ACHN (cell line): ENCODE data around the gene MARVELD2.
A peak's percentile ranks its signal among the peaks of the same experiment; 100 is the strongest.
"Not testable (repeated sequence)": the region's sequence is repeated elsewhere in the genome, so short reads cannot be mapped to it uniquely, and the experiment has no call there.

Experiments used
- DNase-seq: peaks from one replicate; pipeline ENCODE4 v3.0.0-alpha.2; 2015
- in situ Hi-C: cut with HindIII; loops from 2 replicates; pipeline ENCODE4 v1.10.0; 2017; ENCODE audit warnings: low sequenced_read_pairs, low pct_ligation_motif_present, low pct_unique_long_range_greater_than_20kb

The MARVELD2 gene

GRCh38 chr5:69435276-69435884, 20.5 kb downstream of the MARVELD2 start:
- DNase-seq, in situ Hi-C loops: not testable (repeated sequence)

GRCh38 chr5:69444127-69444754, 29.3 kb downstream of the MARVELD2 start:
- in situ Hi-C loops = no loop called here
- DNase-seq = no peak

GRCh38 chr5:69449511-69449910, 34.6 kb downstream of the MARVELD2 start:
- in situ Hi-C loops = no loop called here

GRCh38 chr5:69450116-69450515, 35.2 kb downstream of the MARVELD2 start:
- DNase-seq = peak; percentile 50
- in situ Hi-C loops = no loop called here

More at GRCh38 chr5:69449511-69449910, 34.6 kb downstream of the MARVELD2 start:
- no peak for DNase-seq

- DNase-seq, in situ Hi-C loops: not testable (repeated sequence)
Measured at GRCh38 chr5:69450527-69450926, 35.6 kb downstream of the MARVELD2 start.

GRCh38 chr5:69451941-69452647, 37.2 kb downstream of the MARVELD2 start:
- no peak for DNase-seq
- in situ Hi-C loops = no loop called here

GRCh38 chr5:69453487-69453886, 38.6 kb downstream of the MARVELD2 start:
- DNase-seq, in situ Hi-C loops: not testable (repeated sequence)

GRCh38 chr5:69454460-69455249, 39.7 kb downstream of the MARVELD2 start:
- in situ Hi-C loops = no loop called here
- DNase-seq = no peak

GRCh38 chr5:69455428-69455988, 40.6 kb downstream of the MARVELD2 start:
- DNase-seq, in situ Hi-C loops: not testable (repeated sequence)

GRCh38 chr5:69462170-69462569, 47.3 kb downstream of the MARVELD2 start:
- in situ Hi-C loops = no loop called here
- DNase-seq = no peak

GRCh38 chr5:69466375-69466774, 51.5 kb downstream of the MARVELD2 start:
- in situ Hi-C loops, DNase-seq: not testable (repeated sequence)

GRCh38 chr5:69467442-69468225, 52.7 kb downstream of the MARVELD2 start:
- DNase-seq = no peak
- in situ Hi-C loops = no loop called here

GRCh38 chr5:69468631-69469030, 53.7 kb downstream of the MARVELD2 start:
- DNase-seq = no peak
- in situ Hi-C loops = no loop called here

GRCh38 chr5:69471516-69471915, 56.6 kb downstream of the MARVELD2 start:
- in situ Hi-C loops, DNase-seq: not testable (repeated sequence)

- DNase-seq, in situ Hi-C loops: not testable (repeated sequence)
Measured at GRCh38 chr5:69472535-69473143, 57.7 kb downstream of the MARVELD2 start.

- DNase-seq = no peak
- in situ Hi-C loops = no loop called here
Measured at GRCh38 chr5:69477170-69477569, 62.3 kb downstream of the MARVELD2 start.

GRCh38 chr5:69478296-69478695, 63.4 kb downstream of the MARVELD2 start:
- DNase-seq, in situ Hi-C loops: not testable (repeated sequence)
